Kidney (tissue), 22 donors: ENCODE measurements around the gene STRN. TPM values are rescaled to one million over a fixed set of nuclear protein-coding genes. Genes with fewer than 3 reads are reported as not detected.

Experiments
- DNase-seq, 5 donors: peaks; one replicate each; pipeline ENCODE4 v3.0.0-alpha.2; 2013 to 2020
- FAIRE-seq: peaks from 2 replicates; lab custom pipeline; 2012; peaks lifted over from hg19 to GRCh38; lab: Jason Lieb, UNC
- H3K27ac ChIP-seq, 2 donors: one replicate each; pipeline ENCODE4 v1.7.0; 2013; ENCODE audit warnings: low read depth in 2 of 2, low read length in 2 of 2, inconsistent platforms in 1 of 2
- H3K27me3 ChIP-seq: one replicate; pipeline ENCODE4 v1.7.1; 2013; ENCODE audit warnings: low read length, inconsistent platforms; ENCODE audit not compliant: control insufficient read depth, insufficient read depth
- H3K36me3 ChIP-seq, 3 donors: one replicate each; pipeline versions ENCODE4 v1.7.0 to v1.7.1; 2013; ENCODE audit warnings: low read length in 3 of 3, control low read depth in 1 of 3, inconsistent platforms in 1 of 3; ENCODE audit not compliant: insufficient read depth in 3 of 3, control insufficient read depth in 2 of 3
- H3K4me1 ChIP-seq, 3 donors: one replicate each; pipeline versions ENCODE4 v1.7.0 to v1.7.1; 2013; ENCODE audit warnings: low read length in 3 of 3, inconsistent platforms in 1 of 3, low read depth in 1 of 3; ENCODE audit not compliant: control insufficient read depth in 2 of 3, insufficient read depth in 2 of 3
- H3K4me3 ChIP-seq, 3 donors: one replicate each; pipeline versions ENCODE4 v1.7.0 to v1.8.1; 2013; ENCODE audit warnings: low read length in 3 of 3, control low read depth in 1 of 3, inconsistent platforms in 1 of 3
- H3K9ac ChIP-seq, 3 donors: one replicate each; pipeline versions ENCODE4 v1.7.0 to v1.7.1; 2013; ENCODE audit warnings: low read length in 3 of 3, control low read depth in 1 of 3, inconsistent platforms in 1 of 3
- H3K9me3 ChIP-seq, 3 donors: one replicate each; pipeline versions ENCODE4 v1.7.0 to v1.7.1; 2013; ENCODE audit warnings: low read length in 3 of 3, control low read depth in 1 of 3, inconsistent platforms in 1 of 3; ENCODE audit not compliant: control insufficient read depth in 2 of 3, insufficient read depth in 1 of 3
- CTCF ChIP-seq: IDR thresholded peaks from 3 replicates; pipeline ENCODE4 v1.5.1; 2012; ENCODE audit warnings: mild to moderate bottlenecking, moderate library complexity, borderline replicate concordance; ENCODE audit not compliant: insufficient read depth; ENCODE audit errors: extremely low read depth
- intact Hi-C: fragments of 100-400 bp; cut with DNase I; formaldehyde crosslinking; loops from one replicate; pipeline ENCODE4 v1.11.1; 2022
- long read RNA-seq, 10 donors: library from polyadenylated mRNA in 1 of 10; unstranded in 1 of 10; transcript quantifications; one replicate each; pipeline ENCODE4 v2.0.0 and lab custom pipeline, GENCODE V29; 2021 to 2026
- polyA plus RNA-seq: library from polyadenylated mRNA; stranded (reverse); fragments of 350-450 nt; fragmentation: Illumina TruSeq; extraction: RNeasy Lipid Tissue Mini Kit (QIAGEN cat#74804); gene quantifications from one replicate; pipeline ENCODE4 v1.2.3, GENCODE V29; 2014; ENCODE audit warnings: low read depth, low replicate concordance; ENCODE audit not compliant: insufficient read depth
- total RNA-seq: library from RNA; stranded (reverse); fragmentation: NEBNext Ultra II Directional; extraction: Animal tissue kit (Norgen Biotek cat#: 25700); gene quantifications from one replicate; pipeline ENCODE4 v1.2.1, GENCODE V29; 2021
- donor health status: control.
- donor health status: control.
- donor health status: control.
- donor health status: control.
- donor health status: control.
- donor health status: DM: yes; HTN: yes; CAD: no.
- donor health status: Normal renal cell carcinoma (clear cell type).

The STRN gene
- 42.7 TPM for total RNA-seq
- polyA plus RNA-seq, result 3.7 TPM
- long read RNA-seq, donor 1, result 0 reads
- long read RNA-seq, donor 2, full-length matches to known transcripts, result 1 of 1 reads
- long read RNA-seq, donor 2, partial matches to known transcripts, result 0 of 1 reads
- long read RNA-seq, donor 2, other reads (novel, unspliced or antisense), result 0 of 1 reads
- long read RNA-seq, donor 3, result 0 reads
- long read RNA-seq, donor 4, full-length matches to known transcripts, result 1 of 1 reads
- long read RNA-seq, donor 4, partial matches to known transcripts, result 0 of 1 reads
- long read RNA-seq, donor 4, other reads (novel, unspliced or antisense), result 0 of 1 reads
- long read RNA-seq, donor 5, result 0 reads
- long read RNA-seq, donor 6, result 0 reads
- long read RNA-seq, donor 7, full-length matches to known transcripts, result 3 of 14 reads
- long read RNA-seq, donor 7, partial matches to known transcripts, result 4 of 14 reads
- long read RNA-seq, donor 7, other reads (novel, unspliced or antisense), result 7 of 14 reads
- long read RNA-seq, donor 8, result 0 reads
- long read RNA-seq, donor 9, result 0 reads
- long read RNA-seq, donor 10, result 0 reads

DNA sequence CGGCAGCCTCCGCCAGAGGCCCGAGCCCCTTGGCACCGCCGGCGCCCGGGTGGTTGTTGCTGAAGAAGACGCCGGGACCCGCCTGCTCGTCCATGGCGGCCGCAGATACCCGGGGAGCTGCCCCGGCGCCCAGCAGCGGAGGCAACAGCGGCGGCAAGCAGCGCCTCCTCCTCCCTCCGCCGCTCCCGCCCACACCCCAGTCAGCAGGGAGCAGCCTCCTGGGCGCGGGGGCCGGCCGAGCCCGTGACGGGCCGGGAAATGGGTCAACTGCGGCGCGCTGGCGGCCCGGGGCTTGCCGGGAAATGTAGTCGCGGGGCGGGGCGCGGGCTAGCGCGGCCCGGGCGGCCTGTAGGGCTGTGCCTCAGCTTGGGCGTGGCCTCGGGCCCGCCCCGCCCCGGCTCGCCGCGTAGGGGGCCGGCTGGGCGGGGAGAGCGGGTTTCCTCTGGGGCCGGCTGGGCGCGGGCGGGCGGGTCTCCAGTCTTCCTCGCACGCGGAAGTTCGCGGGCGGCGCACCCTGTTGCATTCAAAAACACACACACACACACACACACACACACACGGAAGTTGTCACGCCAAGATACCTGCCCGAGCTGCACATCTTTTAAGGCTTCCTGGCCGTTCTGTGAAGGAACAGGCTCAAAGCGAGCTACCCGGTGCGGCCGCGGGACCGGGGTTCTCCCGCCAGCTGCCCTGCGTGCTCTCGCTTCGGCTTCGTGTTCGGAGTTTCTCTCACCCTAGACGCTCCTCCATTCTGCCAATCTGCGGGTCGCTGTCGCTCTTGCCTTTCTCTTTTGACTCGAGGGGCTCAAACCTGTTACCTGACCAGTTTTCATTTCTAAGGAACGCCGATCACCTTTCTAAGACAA is at the start of gene STRN:
Gene STRN, minus strand, starts transcription at position 167 of the 866 bp plus-strand sequence. Its CDS starts 73 bp downstream, at position 94.
- Histone ChIP-seq H3K9me3 (no peaks in the 10 kb centered on the region), H3K27ac (peak within 1 kb of the TSS; percentile 77 to 81), H3K9ac (peak within 1 kb of the TSS; percentile 70 to 93 (median 89)), H3K4me1 (peaks cover 0 to 3% (median 0%) of the 10 kb centered on the region in 3 donors), H3K36me3 (no peaks in the 10 kb centered on the region), H3K4me3 (peak within 1 kb of the TSS; percentile 90 to 94 (median 94)), H3K27me3 (no peaks in the 10 kb centered on the region)
- intact Hi-C loops, result no loop called here
- DNase-seq (peak; percentile 96 to 99 (median 98)), FAIRE-seq (no peak)
- no peak for TF ChIP-seq CTCF

GRCh38 chr2:37013315-37013641 is 46.9 kb upstream of the STRN start:
- H3K4me3 ChIP-seq, result no peak overlapping the region
- H3K27ac ChIP-seq, result no peak overlapping the region
- no peaks in the 10 kb centered on the region for H3K27me3 ChIP-seq
- TF ChIP-seq CTCF, result no peak
- peaks cover 3 to 12% (median 9%) of the 10 kb centered on the region in 3 donors for H3K36me3 ChIP-seq
- DNase-seq (no peak), FAIRE-seq (no peak)
- H3K9me3 ChIP-seq, result no peaks in the 10 kb centered on the region
- no peak overlapping the region for H3K9ac ChIP-seq
- H3K4me1 ChIP-seq, result no peaks in the 10 kb centered on the region
- intact Hi-C loops, result no loop called here

DNA sequence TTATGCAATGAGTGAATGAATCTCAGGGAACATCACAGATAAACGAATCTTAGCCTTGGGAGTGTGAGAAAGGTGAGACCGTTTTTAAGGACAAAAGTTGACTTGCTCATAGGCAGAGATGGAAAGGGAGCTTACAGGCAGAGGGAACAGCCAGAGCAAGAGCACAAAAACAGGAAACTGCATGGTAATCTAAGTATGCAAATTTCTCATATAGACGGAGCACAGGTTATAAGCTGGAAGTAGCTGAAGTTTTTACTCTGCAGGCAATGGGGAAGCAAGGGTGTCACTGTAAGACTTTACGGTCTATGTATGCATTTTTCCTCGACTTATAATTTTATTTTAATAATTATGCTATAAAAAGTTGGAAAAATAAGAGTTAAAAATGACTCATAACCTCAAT is 44.8 kb upstream of the STRN start:
- Histone ChIP-seq H3K9me3 (no peaks in the 10 kb centered on the region), H3K4me3 (no peak overlapping the region), H3K27ac (no peak overlapping the region), H3K4me1 (no peaks in the 10 kb centered on the region), H3K27me3 (no peaks in the 10 kb centered on the region), H3K9ac (no peak overlapping the region), H3K36me3 (peaks cover 3 to 12% (median 10%) of the 10 kb centered on the region in 3 donors)
- no peak for TF ChIP-seq CTCF
- no peak for FAIRE-seq
- intact Hi-C loops, result no loop called here
- no peak for DNase-seq
